T47D (cell line): Measurements from ENCODE around the gene PABPN1.
"Not testable (repeated sequence)": the region's sequence is repeated elsewhere in the genome, so short reads cannot be mapped to it uniquely, and the experiment has no call there.

ENCODE experiments used
- DNase-seq, 2 experiments: peaks; one replicate each; pipeline versions ENCODE4 v3.0.0 to v3.0.0-alpha.2; 2011 to 2012; ENCODE audit warnings: low read depth in 1 of 2, low spot score in 1 of 2
- JUND ChIP-seq: IDR thresholded peaks from 2 replicates; pipeline ENCODE4 v1.6.1; 2012; ENCODE audit warnings: low read depth
- in situ Hi-C: cut with HindIII; loops from 2 replicates; pipeline ENCODE4 v1.10.0; 2016; ENCODE audit warnings: low sequenced_read_pairs, low pct_unique_long_range_greater_than_20kb

The PABPN1 gene, protein sequence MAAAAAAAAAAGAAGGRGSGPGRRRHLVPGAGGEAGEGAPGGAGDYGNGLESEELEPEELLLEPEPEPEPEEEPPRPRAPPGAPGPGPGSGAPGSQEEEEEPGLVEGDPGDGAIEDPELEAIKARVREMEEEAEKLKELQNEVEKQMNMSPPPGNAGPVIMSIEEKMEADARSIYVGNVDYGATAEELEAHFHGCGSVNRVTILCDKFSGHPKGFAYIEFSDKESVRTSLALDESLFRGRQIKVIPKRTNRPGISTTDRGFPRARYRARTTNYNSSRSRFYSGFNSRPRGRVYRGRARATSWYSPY

DNA sequence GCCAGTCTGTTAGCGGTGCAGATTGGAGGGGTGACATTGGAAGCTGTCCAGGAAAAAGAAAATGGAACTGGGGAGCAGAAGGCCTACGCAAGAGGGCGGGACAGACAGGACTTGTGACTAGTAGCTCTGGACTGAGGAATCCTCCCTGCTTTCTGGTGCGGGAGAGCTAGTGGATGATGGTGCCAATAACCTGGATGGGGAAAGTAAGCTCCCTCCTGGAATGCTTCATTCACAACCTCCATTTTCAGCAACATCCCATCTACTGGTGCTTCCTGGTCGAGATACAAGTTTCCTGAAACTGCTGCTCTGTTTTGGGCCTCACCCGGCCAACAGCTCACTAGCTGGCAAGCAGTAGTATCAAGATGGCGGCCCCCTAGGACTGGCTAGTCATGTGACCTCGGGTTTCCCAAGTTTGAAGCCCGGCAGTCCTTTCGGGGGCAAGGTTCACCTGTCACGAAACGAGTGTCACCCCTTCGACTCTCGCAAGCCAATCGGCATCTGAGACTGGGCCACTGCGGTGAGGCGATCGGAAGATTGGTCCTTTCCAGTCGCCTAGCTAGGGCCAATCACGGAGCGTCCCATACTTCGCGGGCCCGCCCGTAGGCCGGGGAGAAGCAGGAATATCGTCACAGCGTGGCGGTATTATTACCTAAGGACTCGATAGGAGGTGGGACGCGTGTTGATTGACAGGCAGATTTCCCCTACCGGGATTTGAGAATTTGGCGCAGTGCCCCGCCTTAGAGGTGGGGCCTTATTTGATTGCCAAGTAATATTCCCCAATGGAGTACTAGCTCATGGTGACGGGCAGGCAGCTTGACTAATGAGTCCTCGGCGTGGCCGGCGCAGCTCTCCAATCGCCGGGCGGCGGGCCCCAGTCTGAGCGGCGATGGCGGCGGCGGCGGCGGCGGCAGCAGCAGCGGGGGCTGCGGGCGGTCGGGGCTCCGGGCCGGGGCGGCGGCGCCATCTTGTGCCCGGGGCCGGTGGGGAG, at the start of gene PABPN1:
TSS of gene PABPN1 (plus strand) at position 874 of the 988 bp plus-strand sequence. CDS start at position 887, 13 bp downstream.
- in situ Hi-C loops = no loop called here
- peak; percentile 94 to 99 for DNase-seq
- TF ChIP-seq JUND = no peak

DNA sequence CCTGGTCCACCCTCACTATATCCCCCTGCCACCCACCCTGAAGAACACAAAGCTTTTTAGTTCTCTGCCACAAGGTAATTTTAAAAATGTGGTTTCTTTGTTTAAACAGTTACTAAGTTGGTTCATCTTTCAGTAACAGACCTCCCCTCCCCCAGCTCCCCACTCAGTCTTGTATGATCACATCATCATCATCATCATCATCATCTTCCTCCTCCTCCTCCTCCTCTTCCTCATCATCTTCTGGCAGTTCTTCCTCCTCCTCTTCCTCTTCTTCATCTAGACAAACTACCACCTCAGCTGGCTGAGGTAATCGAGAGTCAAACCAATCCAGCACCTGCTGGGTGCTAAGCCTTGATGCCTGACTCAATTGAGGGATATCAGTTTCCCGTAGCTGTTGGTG, 45.8 kb upstream of the PABPN1 start:
- no peak for DNase-seq
- in situ Hi-C loops = no loop called here
- TF ChIP-seq JUND = no peak

DNA sequence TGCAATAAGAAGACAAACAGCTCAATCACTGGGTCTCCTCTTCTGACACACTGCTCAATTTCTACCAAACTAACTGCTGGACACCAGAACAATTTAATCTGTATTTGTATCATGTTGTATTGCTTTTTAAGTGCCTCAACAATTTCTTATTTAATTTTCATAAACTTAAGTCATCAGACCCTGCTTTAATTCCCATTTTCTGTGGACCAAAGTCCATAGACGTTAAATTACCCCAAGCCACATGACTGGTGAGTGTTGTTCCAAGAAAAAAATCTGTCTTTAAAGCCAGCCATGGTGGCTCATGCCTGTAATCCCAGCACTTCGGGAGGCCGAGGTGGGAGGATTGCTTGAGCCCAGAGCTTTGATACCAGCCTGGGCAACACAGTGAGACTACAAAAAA, 44.1 kb upstream of the PABPN1 start:
- in situ Hi-C loops = no loop called here
- no peak for DNase-seq
- no peak for TF ChIP-seq JUND

DNA sequence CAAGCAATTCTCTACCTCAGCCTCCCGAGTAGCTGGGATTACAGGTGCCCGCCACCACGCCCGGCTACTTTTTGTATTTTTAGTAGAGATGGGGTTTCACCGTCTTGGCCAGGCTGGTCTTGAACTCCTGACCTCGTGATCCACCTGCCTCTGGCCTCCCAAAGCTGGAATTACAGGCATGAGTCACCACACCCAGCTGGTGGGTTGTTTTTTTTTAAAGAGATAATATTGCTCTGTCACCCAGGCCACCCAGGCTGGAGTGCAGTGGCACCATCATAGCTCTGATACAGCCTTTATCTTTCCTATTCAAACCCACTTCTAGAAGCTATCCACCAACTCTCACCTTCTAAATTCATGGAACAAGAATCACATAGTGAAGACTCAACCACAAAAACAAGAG, 43.3 kb upstream of the PABPN1 start:
- DNase-seq, in situ Hi-C loops: not testable (repeated sequence)

DNA sequence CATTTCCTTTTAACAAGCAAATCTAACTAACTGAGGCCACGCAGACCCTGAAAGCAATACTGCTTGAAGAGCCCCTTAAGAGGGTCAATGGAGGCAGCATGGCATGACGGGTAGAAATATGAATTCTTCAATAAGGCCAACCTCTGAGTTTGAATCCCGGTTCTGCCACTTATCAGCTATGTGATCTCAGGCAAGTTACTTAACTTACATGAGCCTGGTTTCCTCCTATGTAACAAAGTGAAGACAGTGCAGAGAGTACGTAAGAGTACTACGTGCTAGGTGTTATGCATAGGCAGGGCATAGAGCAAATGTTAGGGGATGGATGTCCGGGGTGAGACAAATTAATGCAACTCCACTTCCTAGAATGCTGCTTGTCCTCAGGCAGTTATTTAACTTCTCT, 40.0 kb upstream of the PABPN1 start:
- in situ Hi-C loops = no loop called here
- no peak for DNase-seq
- no peak for TF ChIP-seq JUND

DNA sequence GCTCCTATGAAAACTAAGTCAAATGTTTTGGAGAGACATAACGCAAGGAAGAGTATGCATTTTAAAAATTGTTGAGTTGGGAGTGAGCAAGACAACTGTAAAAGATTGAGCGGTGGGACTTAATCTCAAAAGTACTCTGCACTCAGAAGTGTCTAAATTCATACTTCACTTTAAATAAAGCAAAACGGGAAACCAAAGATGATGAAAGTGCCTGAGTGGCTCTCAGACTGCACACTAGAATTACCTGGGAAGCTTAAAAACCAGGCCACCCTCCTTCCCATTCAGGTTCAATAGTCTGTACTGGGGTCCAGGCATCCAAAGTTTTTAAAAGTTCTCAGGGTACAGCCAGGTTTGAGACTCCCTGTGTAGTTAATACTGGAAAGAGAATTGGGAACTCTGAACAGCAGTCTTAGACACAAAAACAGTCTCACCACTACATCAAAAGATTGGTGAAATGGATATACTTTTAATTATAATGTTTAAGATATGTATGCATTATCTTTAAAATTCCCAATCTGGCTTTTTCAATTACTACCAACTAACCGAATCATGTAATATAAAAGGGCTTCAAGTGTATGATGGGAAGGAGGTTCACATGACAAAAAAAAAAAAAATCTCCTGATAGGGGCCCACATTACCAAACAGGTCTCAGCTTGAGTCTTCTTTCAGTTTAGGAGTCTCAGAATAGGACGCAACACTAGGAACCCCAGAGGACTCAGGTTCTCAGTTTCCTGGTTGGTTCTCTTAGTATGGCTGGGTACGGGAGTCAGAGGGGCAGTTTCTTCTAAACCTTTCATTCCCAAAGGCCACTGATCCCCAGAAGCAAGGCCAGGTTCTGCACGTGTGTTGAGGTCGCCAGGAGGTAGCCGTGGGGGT, 36.4 kb upstream of the PABPN1 start:
- DNase-seq = no peak
- in situ Hi-C loops = no loop called here
- TF ChIP-seq JUND = no peak

DNA sequence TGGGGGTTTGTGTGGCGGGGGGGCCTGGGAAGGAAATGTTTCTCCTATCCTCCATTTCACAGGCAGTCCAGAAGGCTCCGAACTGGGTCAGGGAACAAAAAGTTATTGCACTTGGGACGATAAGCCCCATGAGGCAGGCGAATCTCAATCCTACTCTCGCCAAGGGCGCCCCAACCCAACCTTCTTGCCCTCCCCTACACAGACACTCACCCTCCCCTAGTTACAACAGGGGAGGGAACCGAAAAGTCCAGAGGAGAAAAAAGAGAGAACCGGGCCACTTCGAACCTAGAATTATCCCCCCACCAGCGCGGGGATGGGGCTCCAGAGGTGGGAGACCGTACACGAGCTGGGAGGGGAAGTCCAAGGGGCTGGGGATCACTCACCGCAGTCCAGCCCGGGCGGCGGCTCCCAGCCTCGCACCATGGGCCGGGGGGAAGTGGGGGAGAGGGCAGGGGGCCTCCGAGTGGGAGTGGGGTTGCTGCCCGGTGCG, 35.7 kb upstream of the PABPN1 start:
- no peak for DNase-seq
- in situ Hi-C loops = no loop called here
- TF ChIP-seq JUND = no peak

DNA sequence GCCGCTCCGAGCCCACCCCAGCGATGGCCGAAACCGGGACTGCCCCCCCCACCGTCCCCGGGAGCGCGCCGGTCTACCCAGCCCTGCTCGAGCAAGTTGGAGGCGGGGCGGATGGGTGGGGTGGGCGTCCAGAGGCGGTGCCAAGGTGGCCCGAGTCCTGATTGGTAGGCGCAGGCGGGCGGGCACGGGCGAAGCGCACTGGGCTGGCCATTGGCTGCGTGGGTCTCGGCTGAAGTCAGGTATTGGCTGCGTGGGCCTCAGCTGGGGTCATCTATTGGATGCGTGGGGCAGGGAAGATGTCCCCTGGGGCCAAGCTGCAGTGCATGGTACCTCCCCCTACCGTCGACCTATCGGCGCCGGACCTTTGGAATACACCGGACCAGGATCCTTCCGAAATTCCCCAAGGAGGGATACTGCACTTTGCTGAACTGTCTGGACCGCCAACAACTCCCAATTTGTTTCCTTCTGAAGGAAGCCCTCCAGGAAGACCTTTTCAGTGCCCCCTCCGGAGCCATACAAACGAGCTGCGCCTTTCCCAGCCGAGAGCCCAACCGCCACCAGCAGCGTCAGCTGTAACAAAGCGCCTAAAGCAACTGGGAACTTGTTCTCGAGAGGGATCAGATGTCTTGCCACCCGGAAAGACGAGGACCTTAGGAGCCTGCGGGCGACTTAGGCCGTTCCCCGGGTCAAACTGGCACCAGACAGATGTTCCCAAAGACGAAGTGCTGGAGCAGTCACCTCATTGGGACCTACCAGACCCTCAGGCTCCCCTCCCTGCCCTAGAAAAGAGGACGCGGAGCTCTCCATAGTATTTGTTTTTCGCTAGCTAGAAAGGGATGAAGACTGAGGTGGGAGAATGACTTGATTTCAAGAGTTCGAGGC, 35.0 kb upstream of the PABPN1 start, which contains the start of gene HOMEZ:
TSS of gene HOMEZ (minus strand) at position 113 of the 882 bp plus-strand sequence. CDS start 180 bp downstream, outside the sequence.
- peak; percentile 87 to 97 for DNase-seq
- in situ Hi-C loops = no loop called here

DNA sequence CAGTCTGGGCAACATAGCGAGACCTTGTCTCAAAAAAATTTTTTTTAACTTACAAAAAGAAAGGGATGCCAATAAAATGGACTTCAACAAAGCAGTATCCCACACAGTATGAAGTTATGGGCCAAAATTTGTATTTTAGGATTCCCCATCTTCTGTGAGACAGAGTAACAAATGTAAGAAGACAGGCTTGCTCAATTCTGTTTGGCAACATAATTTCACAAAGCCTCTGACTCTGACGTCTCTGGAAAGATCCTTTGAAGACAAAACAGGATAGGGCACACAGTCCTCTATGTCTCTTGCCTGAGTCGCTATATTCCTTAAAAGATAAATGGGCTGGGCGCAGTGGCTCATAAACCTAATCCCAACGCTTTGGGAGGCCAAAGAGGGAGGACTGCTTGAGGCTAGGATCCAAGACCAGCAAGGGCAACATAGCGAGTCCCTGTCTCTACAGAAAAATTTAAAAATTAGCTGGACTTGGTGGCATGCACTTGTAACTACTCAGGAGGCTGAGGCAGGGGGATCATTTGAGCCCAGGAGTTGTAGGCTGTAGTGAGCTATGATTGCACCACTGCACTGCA, 34.3 kb upstream of the PABPN1 start:
- in situ Hi-C loops = no loop called here
- no peak for DNase-seq
- TF ChIP-seq JUND = no peak

More for the DNA sequence above, 35.0 kb upstream of the PABPN1 start, which contains the start of gene HOMEZ:
- TF ChIP-seq JUND = no peak

DNA sequence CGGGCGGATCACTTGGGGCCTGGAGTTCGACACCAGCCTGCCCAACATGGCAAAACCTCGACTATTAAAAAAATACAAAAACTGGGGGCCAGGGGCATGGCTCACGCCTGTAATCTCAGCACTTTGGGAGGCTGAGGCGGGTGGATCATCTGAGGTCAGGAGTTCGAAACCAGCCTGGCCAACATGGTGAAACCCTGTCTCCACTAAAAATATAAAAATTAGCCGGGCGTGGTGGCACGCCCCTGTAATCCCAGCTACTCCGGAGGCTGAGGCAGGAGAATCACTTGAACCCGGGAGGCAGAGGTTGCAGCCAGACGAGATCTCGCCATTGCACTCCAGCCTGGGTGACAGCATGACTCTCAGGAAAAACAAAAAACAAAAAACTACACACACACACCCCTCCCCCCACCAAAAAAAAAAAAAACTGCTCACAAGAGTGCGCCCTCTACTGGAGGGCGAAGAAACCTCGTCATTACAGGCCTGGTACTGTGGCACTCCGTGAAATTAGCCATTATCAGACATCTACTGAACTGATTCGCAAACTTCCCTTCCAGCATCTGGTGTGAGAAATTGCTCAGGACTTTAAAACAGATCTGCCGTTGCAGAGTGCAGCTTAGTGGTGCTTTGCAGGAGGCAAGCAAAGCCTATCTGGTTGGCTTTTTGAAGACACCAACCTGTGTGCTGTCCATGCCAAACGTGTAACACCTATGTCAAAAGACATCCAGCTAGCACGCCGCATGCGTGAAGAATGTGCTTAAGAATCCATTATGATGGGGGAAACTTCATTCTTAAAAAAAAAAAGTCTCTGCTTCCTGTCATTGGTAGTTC, 26.3 kb upstream of the PABPN1 start:
- DNase-seq = peak in 1 of 2 experiments; percentile 61
- TF ChIP-seq JUND = no peak
- in situ Hi-C loops = no loop called here
